HG02970 (cell line): Measurements from ENCODE around the gene CCDC60.

ENCODE experiments used
- ATAC-seq: cut with Tn5 transposase; IDR thresholded peaks from one replicate; pipeline ENCODE4 v1.9.1; 2021; ENCODE audit warnings: mild to moderate bottlenecking, moderate library complexity, moderate number of reproducible peaks; ENCODE audit not compliant: unreplicated experiment, low FRiP score

The CCDC60 gene

GRCh38 chr12:119500209-119500608, 165.7 kb downstream of the CCDC60 start:
- no peak for ATAC-seq

GRCh38 chr12:119501052-119501451, 166.5 kb downstream of the CCDC60 start:
- ATAC-seq: no peak

GRCh38 chr12:119505001-119505400, 170.5 kb downstream of the CCDC60 start:
- ATAC-seq: no peak

GRCh38 chr12:119512772-119513497, 178.4 kb downstream of the CCDC60 start:
- no peak for ATAC-seq

- ATAC-seq: no peak
Observed at GRCh38 chr12:119528241-119528640, 193.7 kb downstream of the CCDC60 start.

- ATAC-seq: no peak
Observed at GRCh38 chr12:119540476-119540875, 205.9 kb downstream of the CCDC60 start.

GRCh38 chr12:119544765-119545625, 210.5 kb downstream of the CCDC60 start:
- peak; percentile 56 for ATAC-seq

- ATAC-seq: no peak
Observed at GRCh38 chr12:119546340-119546739, 211.8 kb downstream of the CCDC60 start.

- ATAC-seq: no peak
Observed at GRCh38 chr12:119547001-119547400, 212.5 kb downstream of the CCDC60 start.

GRCh38 chr12:119556854-119557253, 222.3 kb downstream of the CCDC60 start:
- no peak for ATAC-seq

GRCh38 chr12:119565404-119565803, 230.9 kb downstream of the CCDC60 start:
- no peak for ATAC-seq

- ATAC-seq: no peak
Observed at GRCh38 chr12:119570771-119571170, 236.2 kb downstream of the CCDC60 start.

GRCh38 chr12:119573086-119573485, 238.6 kb downstream of the CCDC60 start:
- ATAC-seq: no peak

GRCh38 chr12:119574255-119574654, 239.7 kb downstream of the CCDC60 start:
- no peak for ATAC-seq

GRCh38 chr12:119576118-119576810, 241.7 kb downstream of the CCDC60 start:
- no peak for ATAC-seq

- ATAC-seq: no peak
Observed at GRCh38 chr12:119576915-119577314, 242.4 kb downstream of the CCDC60 start.

GRCh38 chr12:119578112-119578511, 243.6 kb downstream of the CCDC60 start:
- ATAC-seq: no peak

GRCh38 chr12:119589097-119589496, 254.6 kb downstream of the CCDC60 start:
- no peak for ATAC-seq

- ATAC-seq: no peak
Observed at GRCh38 chr12:119589634-119590033, 255.1 kb downstream of the CCDC60 start.
